ENCODE measurements around the gene PLXNC1.

The PLXNC1 gene

GRCh38 chr12:94147991-94148738 lies at the start of gene PLXNC1:
PLXNC1 (plus strand) TSS chr12:94148577; CDS start chr12:94148972, 395 bp downstream.
- DNase-seq = no peak

- DNase-seq = no peak
Measured at GRCh38 chr12:94099191-94099590, 49.2 kb upstream of the PLXNC1 start.

- peak; percentile 62 for DNase-seq
Measured at GRCh38 chr12:94099632-94100031, 48.7 kb upstream of the PLXNC1 start.

- peak; percentile 38 for DNase-seq
Measured at GRCh38 chr12:94100211-94100627, 48.2 kb upstream of the PLXNC1 start.

- peak; percentile 66 for DNase-seq
Measured at GRCh38 chr12:94100990-94101737, 47.2 kb upstream of the PLXNC1 start.

GRCh38 chr12:94101738-94102660 lies 46.4 kb upstream of the PLXNC1 start:
- DNase-seq = peak; percentile 84

GRCh38 chr12:94103986-94104385 lies 44.4 kb upstream of the PLXNC1 start:
- DNase-seq = no peak

GRCh38 chr12:94107910-94108309 lies 40.5 kb upstream of the PLXNC1 start:
- no peak for DNase-seq

GRCh38 chr12:94109160-94109559 lies 39.2 kb upstream of the PLXNC1 start:
- DNase-seq = peak; percentile 0

- no peak for DNase-seq
Measured at GRCh38 chr12:94110258-94110657, 38.1 kb upstream of the PLXNC1 start.

GRCh38 chr12:94111302-94111701 lies 37.1 kb upstream of the PLXNC1 start:
- DNase-seq = no peak

- DNase-seq = no peak
Measured at GRCh38 chr12:94112121-94112520, 36.3 kb upstream of the PLXNC1 start.

GRCh38 chr12:94114166-94114565 lies 34.2 kb upstream of the PLXNC1 start:
- no peak for DNase-seq

GRCh38 chr12:94116191-94116590 lies 32.2 kb upstream of the PLXNC1 start:
- no peak for DNase-seq

GRCh38 chr12:94121886-94122285 lies 26.5 kb upstream of the PLXNC1 start:
- no peak for DNase-seq

- DNase-seq = no peak
Measured at GRCh38 chr12:94122591-94122990, 25.8 kb upstream of the PLXNC1 start.

GRCh38 chr12:94123127-94123526 lies 25.2 kb upstream of the PLXNC1 start:
- no peak for DNase-seq

GRCh38 chr12:94126067-94126466 lies 22.3 kb upstream of the PLXNC1 start:
- no peak for DNase-seq

GRCh38 chr12:94127239-94128131 lies 20.9 kb upstream of the PLXNC1 start:
- no peak for DNase-seq

- no peak for DNase-seq
Measured at GRCh38 chr12:94128280-94128679, 20.1 kb upstream of the PLXNC1 start.

GRCh38 chr12:94133964-94134795 lies 14.2 kb upstream of the PLXNC1 start:
- peak; percentile 56 for DNase-seq
